ENCODE measurements around the gene SSX2IP.
"Not testable (repeated sequence)": the region's sequence is repeated elsewhere in the genome, so short reads cannot be mapped to it uniquely, and the experiment has no call there.

SSX2IP gene, protein sequence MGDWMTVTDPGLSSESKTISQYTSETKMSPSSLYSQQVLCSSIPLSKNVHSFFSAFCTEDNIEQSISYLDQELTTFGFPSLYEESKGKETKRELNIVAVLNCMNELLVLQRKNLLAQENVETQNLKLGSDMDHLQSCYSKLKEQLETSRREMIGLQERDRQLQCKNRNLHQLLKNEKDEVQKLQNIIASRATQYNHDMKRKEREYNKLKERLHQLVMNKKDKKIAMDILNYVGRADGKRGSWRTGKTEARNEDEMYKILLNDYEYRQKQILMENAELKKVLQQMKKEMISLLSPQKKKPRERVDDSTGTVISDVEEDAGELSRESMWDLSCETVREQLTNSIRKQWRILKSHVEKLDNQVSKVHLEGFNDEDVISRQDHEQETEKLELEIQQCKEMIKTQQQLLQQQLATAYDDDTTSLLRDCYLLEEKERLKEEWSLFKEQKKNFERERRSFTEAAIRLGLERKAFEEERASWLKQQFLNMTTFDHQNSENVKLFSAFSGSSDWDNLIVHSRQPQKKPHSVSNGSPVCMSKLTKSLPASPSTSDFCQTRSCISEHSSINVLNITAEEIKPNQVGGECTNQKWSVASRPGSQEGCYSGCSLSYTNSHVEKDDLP

DNA sequence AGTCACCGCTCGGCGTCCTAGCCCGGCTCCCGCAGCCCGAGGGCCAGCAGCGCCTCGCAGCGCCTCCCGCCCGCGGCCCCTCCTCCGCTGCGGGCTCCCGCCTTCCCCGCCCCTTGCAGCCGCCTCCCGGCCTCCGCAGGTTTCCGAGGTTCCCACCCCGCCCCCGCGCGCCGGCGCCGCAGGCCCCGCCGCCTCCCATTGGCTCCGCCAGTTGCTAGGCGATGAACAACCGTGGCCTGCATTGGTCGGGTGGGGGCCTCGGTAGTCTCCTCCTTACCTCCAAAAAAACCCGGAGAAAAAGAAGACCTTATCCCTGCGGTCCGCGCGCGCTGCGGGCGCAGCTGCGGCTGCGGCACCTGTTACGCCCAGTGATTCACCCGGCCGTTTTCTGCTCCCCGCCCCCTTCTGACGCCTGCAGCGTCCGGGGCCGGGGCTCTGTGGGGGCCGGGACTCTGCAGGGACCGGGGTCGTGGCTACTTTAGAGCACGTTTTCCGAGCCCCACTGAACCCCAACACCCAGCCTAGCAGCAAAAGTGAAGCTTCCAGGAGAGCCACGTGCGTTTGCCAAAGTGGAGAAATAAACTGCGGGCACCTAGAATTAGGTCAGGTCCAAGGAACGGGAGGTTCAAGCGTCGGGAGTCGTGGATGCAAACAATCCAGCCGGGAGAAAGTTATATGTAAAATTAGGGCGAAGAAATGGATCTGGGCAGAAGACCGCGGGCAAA, at the start of gene SSX2IP:
Gene SSX2IP (minus strand): TSS at position 65 of the 725 bp plus-strand sequence. CDS start 19,242 bp downstream, outside the sequence.
- DNase-seq = peak; percentile 98

DNA sequence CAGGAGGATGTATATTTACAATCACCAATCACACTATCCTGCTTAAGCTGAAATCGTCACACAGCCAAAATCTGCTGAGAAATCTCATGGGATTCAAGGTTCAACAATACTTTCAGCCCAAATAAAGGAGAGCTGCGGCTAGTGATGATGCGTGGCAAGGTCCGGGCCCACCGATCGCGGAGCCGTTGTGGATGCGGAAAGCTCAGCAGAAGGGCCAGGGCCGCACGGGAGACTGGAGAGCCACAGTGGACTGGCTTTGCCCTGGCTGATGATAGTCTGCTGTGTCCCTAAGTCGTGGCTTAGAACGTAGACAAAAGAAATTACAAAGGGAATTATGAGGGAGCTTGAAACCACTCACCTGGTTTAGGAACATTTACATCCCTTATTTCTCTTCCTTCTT, 48.0 kb upstream of the SSX2IP start:
- DNase-seq = no peak

DNA sequence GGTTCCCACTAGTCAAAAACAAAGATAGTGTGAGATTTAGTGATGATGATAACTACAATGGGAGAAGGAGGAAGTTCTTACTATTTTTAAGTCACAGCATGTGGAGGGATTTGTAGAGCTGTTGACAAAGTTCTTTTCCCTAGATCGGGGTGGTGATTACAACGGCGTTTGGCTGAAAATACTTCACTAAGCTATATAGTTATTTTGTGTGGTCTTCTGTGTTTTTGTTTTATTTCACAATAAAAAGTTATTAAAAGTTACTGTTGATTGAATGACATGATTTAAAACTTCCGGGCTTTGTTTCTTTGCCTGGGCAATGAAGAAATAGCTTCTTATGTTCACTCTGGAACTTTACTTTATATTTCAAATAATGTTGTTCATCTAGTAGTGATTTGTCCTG, 47.3 kb upstream of the SSX2IP start:
- no peak for DNase-seq

DNA sequence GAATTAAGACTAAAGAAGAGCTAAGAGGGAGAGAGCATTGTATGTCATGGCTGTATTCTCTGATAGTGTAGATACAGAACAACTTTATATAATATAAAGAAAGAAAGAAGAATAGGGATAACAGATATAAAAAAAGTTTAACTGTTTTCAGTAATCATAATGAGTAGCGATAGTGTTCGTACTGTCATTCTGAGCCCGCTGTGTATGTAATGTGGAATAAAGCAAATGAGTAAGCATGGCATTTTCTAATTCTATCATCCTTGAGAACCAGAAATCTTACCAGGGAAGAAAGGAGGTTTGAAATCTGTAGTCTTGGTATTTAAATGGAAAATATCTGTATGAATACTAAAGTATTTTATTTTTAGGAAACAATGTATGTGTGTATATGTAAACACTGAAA, 46.7 kb upstream of the SSX2IP start:
- no peak for DNase-seq

DNA sequence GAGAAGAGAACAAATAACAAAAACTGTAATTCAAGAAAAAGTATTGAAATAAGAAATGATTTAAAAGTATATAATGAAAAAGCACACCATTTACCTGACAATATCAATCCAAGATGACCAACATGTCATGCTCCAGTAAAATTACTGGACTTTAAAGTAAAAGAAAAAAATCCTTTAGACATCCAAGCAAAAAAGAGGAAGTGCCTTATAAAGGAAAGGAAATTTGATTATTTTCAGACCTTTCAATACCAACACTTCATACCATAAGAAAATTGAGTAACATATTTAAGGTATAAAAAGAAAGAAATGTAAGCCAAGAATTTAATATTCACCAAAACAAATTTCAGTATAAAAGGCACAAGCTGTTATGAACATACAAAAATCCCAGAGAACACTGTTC, 46.2 kb upstream of the SSX2IP start:
- DNase-seq = no peak

DNA sequence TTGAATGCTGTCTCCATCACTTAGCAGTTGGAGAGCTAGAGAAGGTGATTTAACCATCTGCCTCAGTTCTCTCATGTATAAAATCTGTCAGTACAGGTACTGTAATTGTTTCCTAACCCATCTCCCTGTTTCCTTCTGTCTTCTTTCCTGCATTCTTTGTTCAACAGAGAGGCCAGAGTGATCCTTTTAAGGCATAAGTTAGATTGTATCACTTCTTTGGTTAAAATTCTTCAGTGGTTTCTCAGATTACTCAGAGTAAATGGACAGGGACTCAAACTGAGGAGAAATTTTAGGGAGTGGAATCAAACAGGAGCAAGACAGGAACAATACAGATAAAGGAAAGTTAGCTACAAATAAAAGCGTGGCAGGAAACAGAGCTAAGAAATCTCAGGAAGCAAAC, 45.2 kb upstream of the SSX2IP start:
- no peak for DNase-seq

DNA sequence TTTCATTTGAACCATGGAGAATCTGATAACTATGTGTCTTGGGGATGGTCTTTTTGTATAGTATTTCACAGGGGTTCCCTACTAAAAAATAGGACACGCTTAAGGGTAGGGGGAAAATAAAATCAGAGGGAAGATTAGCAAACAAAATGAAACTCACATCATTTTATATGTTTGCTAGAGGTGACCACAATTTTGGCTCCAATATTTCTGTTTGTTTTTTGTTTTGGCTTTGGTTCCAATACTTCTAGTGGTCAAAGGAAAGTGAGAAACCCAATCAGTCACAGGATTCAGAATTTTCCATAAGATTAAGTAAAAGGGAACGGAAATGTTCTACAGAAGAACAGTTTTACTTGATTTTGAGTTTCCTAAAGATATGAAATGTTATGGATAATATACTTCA, 42.3 kb upstream of the SSX2IP start:
- no peak for DNase-seq

DNA sequence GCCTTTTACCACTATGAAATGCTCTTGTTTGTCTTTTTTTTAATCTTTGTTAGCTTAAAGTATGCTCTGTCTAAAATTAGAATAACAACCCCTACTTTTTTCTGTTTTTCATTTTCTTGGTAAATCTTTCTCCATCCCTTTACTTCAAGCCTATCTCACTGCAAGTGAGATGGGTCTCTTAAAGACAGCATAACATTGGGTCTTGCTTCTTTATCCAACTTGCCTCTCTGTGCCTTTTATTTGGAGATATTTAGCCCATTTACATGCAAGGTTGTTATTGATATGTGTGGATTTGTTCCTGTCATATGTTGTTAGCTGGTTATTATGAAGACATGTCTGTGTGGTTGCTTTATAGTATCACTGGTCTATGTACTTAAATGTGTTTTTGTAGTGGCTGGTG, 41.3 kb upstream of the SSX2IP start:
- DNase-seq = no peak

DNA sequence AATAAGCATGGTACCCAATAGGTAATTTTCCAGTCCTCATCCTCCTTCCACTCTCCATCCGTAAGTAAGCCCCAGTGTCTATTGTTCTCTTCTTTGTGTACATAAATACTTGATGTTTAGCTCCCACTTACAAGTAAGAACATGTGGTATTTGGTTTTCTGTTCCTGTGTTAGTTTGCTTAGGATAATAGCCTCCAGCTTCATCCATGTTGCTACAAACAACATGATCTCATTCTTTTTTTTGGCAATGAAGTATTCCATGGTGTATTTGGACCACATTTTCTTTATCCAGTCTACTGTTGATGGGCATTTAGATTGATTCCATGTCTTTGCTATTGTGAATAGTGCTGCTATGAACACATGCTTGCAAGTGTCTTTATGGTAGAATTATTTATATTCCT, 37.5 kb upstream of the SSX2IP start:
- peak; percentile 56 for DNase-seq

DNA sequence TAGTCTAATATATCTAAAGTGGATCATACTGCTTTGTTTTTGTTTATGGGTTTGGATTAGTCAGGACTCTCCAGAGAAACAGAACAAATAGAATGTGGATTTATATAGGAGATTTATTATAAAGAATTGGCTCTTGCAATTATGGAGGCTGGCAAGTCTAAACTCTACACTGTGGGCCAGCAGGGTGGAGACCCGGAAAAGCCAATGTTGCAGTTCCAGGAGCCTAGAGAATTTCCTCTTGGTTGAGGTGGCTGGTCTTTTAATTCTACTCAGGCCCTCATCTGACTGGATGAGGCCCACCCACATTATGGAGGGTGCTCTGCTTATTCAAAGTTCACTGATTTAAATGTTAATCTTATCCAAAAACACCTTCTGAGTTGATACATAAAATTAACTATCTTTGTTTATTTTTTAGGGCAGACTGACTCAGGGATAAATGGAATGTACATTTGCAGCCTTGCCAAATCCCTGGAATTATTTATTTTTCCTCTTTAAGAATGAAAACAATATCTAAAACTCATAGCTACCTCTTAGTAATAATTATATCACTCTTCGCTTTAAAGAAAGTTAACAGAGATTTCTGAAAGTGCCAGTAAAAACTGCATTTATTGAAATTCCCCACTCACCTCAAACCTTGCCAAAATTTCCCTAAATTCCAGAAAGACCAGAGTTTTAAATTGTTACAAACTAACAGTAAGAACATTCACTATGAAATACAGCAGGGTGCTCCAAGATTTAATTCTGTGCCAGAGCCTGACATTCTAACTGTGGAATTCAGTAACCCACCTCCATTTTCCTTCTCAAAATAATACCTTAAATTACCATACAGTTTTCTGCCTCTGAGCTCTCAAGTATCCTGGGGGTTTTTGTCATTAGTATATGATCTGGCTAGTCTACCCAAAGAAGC, 36.6 kb upstream of the SSX2IP start:
- DNase-seq = no peak

DNA sequence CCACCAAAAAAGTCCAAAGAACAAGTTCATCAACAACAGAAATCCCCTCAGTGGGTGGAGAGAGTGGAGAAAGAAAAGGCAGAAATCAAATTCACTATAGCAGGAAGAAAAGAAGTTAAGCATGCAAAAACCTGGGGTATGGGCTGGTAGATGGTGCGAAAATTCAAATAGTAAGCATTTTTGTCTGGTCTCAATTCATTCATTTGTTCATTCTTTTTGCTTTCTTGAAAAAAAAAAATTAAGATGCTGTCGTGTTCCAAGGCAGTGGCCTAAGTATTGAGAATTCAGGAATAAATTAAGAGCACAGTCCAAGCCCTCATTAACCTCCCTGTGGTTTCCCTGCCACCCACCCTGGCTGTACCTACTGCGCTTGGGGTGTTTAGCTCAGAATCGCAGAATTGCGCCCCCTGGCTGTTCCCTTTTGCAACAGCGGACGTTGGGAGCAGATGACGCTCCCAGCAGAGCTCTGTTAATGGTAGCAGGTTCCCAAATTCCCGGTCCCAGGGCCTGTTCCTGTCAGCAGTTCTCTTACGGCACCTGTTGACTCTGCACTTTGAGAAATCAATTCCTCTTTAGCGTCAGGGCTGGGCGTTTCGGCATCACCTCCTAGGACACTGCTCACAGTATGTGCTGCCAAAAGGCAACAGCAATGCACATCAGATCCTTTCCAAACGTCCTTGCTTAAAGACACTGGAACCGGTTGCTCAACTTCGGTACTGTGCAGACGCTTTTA, 34.0 kb upstream of the SSX2IP start:
- no peak for DNase-seq

DNA sequence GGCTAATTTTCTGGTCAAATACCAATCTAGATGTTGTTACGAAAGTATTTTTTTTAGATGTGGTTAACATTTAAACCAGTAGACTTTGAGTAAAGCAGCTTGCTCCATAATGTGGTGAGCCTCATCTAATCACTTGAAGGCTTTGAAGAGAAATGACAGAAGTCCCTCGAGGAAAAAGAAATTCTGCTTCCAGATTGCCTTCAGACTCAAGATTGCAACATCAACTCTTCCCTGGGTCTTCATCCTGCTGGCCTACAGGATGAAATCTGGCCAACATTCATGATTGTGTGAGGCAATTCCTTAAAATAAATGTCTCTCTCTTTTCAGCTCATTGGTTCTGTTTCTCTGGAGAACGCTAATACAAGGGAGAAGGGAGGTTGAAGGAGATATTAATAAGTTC, 32.5 kb upstream of the SSX2IP start:
- DNase-seq = no peak

DNA sequence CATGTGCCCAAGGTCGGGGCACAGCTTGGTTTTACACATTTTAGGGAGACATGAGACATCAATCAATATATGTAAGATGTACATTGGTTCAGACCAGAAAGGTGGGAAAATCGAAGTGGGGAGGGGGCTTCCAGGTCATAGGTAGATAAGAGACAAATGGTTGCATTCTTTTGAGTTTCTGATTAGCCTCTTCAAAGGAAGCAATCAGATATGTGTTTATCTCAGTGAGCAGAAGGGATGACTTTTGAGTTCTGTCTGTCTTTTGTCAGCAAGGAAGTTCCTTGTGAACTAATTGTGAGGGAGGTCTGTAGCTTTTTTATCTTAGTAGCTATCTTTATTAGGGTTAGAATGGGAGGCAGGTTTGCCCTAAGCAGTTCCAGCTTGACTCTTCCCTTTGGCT, 31.6 kb upstream of the SSX2IP start:
- not testable (repeated sequence) for DNase-seq

DNA sequence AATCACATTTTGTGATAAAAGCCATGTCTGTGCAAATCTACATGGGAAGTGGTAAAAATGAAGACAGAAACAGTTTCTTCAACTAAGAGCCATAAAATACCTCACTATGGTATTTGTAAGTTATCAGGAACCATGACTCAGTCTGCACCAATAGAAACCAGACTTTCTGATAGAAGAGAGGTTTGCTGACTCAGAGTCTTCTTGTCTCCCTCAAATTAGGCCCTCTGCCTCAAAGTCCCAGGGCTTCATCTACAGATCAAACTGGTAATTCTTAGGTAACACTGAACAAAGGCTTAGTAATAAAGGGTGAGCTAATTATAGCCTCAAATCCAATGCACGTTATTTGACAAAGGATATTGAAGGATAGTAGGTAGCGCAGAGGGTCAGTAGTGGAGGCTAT, 30.9 kb upstream of the SSX2IP start:
- DNase-seq = no peak

DNA sequence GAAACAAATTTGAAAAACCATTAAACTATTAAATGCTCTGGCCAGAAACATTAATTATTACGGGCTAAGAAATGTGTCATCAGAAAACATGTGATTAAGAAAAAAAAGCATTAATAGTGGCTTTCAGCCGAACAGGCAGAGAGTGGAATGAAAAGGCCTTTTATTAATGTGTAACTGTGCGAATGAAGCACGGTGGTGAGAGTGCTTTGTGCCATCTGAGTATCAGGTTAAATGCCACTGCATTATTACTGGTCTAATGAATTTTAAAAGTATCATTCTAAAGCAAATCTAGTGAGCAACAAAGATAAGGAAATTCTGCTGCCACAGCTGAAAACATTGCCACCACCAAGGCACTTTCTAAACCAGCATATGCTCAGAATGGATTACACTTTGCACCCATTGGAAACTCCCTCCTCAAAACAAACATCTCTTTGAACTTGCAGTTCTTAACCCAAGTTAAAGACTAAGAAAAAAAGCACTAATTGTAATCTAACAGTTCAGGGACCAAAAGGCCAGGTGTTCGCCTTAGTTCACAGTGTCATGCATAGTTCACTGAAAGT, 30.0 kb upstream of the SSX2IP start:
- DNase-seq = no peak

DNA sequence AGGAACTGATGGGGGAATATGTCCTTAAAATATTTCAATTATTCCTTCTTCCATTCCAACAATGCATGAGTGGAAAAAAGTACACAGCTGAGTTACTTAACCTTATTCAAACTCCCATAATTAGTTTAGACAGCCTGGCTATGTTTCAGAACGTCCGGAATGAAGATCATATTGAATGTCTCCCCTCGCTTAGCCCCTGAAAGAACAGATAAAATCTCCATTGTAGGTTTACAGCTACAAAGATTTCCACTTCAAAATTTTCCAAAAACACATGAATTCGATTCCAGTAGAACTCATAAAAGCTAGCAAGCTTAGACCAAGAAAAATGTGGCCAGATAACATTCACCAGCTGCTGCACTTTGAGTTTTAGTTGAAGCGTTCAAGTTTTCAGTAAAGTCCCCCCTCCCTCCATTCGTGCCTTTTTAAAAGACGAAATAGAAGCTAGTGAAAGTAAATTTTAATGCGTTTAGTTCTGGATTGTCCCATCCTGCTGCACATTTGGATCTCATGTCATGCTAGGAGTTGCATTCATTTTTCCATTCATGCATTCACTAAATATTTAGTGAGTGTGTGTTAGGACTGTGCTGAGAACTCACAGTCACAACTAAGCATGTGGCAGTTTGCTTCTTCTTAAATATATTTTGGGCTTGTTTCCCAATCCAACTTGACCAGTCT, 29.4 kb upstream of the SSX2IP start:
- DNase-seq = no peak

DNA sequence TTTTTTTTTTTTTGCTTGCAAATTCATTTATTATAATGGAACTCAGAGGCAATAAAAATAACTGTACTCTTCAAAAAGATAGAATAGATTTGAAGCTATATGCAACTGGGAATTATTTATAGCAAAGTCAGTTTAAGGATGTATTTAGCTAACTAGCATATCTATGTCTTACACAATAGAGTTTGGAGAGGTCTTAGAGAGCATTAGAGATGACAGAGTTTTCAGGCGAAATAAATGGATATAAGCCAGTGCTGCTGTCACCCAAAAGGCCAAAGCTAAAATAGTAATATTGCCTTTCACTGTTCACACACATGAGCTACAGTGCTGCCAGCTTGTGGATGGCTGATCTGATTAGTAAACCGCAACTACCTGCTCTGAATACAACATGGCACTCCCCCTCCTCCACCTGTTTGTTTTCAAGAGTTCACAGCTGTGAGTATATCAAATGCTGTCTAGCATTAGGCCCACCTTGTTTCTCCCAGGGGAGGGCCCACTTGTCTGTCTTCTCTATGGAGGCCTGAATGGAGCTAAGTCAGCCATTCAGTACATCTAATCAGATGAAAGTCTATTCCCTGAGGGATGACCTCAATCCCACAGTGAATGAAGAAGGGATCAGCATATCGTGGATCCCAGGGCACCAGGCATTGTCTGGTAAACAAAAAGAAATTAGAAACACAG, 25.2 kb upstream of the SSX2IP start:
- peak; percentile 6 for DNase-seq

DNA sequence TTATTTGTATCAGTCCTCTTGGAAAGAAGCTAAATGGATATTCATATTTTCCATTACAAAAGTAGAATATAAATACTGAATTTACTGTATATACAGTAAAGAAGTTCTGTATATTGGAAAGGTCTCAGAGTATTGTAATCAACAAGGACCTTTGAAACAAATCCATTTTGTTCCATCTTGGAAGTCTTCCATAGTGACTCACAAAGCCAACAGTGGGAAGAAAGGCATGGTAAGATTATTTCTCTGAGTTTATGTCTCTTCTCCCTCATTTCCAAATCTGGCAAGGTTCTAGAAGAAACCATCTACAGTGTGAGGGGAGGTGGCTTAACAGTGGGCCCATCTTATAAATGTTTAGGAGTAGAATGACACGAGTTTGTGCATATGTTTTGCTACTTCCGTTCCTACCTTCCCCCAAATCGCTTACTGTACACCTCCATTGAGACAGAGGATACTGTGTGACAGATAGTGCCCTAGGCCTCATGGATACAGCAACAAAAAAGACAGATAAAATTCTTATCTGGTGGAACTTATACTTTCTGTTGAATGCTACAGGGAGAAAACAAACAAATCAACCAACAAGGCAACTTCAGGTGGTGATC, 22.1 kb upstream of the SSX2IP start:
- DNase-seq = no peak

DNA sequence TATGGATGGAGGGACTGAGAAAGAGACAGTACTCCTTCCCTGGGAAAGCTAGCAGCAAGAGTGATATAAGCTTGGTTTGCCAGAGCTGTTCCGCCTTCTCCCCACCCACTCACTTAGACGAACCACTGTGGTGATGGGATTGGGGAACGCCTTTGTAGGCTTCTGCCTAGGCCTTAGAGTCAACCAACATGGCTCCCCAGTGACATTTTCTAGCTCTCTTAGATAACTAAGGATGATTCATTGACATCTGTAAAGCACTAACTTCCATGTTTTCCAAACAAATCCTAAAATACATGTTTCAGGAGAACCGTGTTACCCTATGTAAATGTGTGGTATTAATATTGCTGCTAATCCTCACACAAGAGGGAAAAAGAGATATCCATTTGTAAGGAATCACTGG, 21.6 kb upstream of the SSX2IP start:
- DNase-seq = no peak

DNA sequence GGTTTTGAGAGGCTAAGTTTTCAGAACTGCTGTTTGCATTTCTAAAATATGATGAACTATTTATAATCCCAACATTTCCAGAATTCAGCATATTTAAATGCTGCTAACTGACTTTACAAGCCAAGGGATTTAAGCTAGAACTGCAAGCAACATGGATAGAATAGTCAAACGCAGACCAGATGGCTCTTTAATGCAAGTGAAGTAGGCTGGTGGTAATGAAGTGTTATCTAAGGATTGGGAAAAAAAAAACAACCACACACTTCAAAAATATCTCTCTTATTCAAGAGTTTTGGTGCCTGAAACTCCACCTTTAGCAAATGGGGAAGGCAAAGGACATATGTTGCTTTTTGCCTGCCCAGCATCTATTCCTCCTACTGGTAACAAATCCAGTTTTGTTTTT, 20.9 kb upstream of the SSX2IP start:
- no peak for DNase-seq
